Thyroid gland (tissue), 4 donors: Measurements from ENCODE around the gene CSK.

ENCODE experiments used
- POLR2A ChIP-seq, 2 donors: fragments of 450-650 bp; IDR thresholded peaks; one replicate each; pipeline ENCODE4 v1.6.1; 2017; ENCODE audit warnings: antibody characterized with exemption in 2 of 2, mild to moderate bottlenecking in 2 of 2, moderate library complexity in 1 of 2
- TF ChIP-seq, protein P1 (sequence below), 6 experiments: fragments of 200-600 bp in 3 of 6; fragments of 450-650 bp in 3 of 6; sonication (generic) in 3 of 6; IDR thresholded peaks; one replicate each; pipeline ENCODE4 v1.5.1; 2016 to 2019; ENCODE audit warnings: antibody characterized with exemption in 6 of 6, mild to moderate bottlenecking in 2 of 6, inconsistent platforms in 1 of 6, moderate library complexity in 1 of 6

DNA sequence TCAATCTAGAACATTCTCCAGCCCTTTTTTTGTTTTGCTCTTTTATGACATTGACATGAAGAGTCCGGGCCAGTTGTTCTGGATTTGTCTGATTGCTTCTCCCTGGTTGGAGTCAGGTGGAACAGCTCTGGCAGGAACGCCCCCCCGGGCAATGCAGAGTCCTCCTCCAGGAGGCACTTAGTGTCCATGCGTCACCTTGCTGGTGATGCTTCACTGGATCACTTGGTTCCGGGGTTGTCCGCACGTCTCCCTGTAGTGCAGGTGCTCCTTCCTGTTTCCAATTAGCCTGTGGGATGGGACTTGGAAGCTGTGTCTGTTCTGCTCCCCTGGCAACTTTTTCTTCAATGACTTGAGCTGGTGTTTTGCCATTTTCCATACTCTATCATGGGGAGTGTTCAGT is 9.8 kb downstream of the CSK start:
- TF ChIP-seq, protein P1, sequence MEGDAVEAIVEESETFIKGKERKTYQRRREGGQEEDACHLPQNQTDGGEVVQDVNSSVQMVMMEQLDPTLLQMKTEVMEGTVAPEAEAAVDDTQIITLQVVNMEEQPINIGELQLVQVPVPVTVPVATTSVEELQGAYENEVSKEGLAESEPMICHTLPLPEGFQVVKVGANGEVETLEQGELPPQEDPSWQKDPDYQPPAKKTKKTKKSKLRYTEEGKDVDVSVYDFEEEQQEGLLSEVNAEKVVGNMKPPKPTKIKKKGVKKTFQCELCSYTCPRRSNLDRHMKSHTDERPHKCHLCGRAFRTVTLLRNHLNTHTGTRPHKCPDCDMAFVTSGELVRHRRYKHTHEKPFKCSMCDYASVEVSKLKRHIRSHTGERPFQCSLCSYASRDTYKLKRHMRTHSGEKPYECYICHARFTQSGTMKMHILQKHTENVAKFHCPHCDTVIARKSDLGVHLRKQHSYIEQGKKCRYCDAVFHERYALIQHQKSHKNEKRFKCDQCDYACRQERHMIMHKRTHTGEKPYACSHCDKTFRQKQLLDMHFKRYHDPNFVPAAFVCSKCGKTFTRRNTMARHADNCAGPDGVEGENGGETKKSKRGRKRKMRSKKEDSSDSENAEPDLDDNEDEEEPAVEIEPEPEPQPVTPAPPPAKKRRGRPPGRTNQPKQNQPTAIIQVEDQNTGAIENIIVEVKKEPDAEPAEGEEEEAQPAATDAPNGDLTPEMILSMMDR (IDR thresholded peaks at IDR 0.05) = no peak
- peak in 1 of 2 donors; percentile 17 for TF ChIP-seq POLR2A (IDR thresholded peaks at IDR 0.05)
